Measurements from ENCODE around the gene IL19.

The IL19 gene

DNA sequence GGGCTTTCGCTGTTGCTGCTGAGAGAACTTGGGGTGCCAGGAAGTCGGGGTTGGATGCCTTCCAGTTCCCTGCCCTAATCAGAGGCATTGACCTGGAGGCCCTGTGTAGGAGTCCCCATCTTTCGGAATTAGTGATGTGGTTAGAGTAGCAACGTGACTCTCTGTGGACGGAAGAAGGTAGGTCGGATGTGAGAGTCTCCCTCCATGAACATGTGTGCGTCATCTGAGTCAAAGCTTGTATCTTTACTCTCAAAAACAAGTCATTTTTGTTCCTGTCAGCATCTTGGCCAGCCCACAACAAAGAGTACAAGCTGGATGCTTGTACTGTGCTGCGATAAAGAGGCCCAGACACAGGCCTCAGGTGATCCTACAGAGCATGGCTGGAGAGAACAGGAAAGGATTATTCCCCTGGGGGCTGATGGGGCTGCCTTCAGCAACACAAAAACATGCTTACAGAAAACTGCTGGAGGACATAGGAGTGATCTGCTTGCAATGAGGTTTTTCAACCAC, 32.7 kb downstream of the IL19 start (continued):
- TF ChIP-seq, protein P1, sequence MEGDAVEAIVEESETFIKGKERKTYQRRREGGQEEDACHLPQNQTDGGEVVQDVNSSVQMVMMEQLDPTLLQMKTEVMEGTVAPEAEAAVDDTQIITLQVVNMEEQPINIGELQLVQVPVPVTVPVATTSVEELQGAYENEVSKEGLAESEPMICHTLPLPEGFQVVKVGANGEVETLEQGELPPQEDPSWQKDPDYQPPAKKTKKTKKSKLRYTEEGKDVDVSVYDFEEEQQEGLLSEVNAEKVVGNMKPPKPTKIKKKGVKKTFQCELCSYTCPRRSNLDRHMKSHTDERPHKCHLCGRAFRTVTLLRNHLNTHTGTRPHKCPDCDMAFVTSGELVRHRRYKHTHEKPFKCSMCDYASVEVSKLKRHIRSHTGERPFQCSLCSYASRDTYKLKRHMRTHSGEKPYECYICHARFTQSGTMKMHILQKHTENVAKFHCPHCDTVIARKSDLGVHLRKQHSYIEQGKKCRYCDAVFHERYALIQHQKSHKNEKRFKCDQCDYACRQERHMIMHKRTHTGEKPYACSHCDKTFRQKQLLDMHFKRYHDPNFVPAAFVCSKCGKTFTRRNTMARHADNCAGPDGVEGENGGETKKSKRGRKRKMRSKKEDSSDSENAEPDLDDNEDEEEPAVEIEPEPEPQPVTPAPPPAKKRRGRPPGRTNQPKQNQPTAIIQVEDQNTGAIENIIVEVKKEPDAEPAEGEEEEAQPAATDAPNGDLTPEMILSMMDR (tag by site-specific recombination; IDR thresholded peaks at IDR 0.05) = no peak
- TF ChIP-seq, protein P2, sequence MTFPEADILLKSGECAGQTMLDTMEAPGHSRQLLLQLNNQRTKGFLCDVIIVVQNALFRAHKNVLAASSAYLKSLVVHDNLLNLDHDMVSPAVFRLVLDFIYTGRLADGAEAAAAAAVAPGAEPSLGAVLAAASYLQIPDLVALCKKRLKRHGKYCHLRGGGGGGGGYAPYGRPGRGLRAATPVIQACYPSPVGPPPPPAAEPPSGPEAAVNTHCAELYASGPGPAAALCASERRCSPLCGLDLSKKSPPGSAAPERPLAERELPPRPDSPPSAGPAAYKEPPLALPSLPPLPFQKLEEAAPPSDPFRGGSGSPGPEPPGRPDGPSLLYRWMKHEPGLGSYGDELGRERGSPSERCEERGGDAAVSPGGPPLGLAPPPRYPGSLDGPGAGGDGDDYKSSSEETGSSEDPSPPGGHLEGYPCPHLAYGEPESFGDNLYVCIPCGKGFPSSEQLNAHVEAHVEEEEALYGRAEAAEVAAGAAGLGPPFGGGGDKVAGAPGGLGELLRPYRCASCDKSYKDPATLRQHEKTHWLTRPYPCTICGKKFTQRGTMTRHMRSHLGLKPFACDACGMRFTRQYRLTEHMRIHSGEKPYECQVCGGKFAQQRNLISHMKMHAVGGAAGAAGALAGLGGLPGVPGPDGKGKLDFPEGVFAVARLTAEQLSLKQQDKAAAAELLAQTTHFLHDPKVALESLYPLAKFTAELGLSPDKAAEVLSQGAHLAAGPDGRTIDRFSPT (tag by site-specific recombination; IDR thresholded peaks at IDR 0.05) = no peak

DNA sequence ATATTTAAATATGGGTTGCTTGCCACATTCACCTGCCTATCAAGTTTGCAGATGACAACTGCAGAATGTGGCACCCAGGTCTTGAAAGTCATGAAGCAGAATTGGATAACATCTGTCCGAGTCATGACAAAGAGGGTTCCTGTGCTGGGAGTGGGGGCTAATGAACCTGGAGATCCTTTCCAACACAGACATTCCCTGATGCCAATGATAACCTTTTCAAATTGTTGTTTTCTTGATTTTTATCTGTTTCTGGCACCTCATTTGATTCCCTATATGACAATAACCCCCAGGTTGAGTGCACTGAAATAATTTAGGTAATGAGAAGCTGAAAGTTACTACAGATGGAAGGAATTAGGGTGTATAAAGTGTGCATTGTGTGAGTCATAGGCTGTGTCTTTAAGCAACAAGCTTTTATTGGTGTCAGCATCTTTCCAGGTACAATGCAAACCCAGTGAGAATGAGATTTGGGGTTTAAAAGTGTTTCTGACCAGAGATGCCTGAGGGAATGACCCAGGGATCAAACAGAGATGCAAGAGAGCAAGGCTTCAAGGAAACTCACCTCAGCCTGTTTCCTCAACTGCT, 33.7 kb downstream of the IL19 start:
- H3K9me3 ChIP-seq (ENCODE audit: control insufficient read depth, insufficient read depth, low read depth, low read length) = no peaks in the 10 kb centered on the region
- ChIA-PET POLR2A (no interaction called here), CTCF (interaction anchor here (0.7 to 2.7 kb wide), 4 partner anchors 9 to 108 kb away, joined by 3 to 17 read pairs (median 4); no protein-coding TSS in a partner anchor)
- no peak overlapping the region for H3K4me3 ChIP-seq (ENCODE audit: low read depth, low read length)
- no peak overlapping the region for H3K27ac ChIP-seq (ENCODE audit: extremely low read depth, low read depth, low read length)
- TF ChIP-seq ZNF521 (tag by site-specific recombination; IDR thresholded peaks at IDR 0.05) (no peak), ZFHX2 (tag by site-specific recombination; conservative IDR thresholded peaks at IDR 0.05) (no peak), ZBTB7A (tag by site-specific recombination; IDR thresholded peaks at IDR 0.05; ENCODE audit: low read depth) (no peak), MEIS1 (CRISPR knock-in tag; IDR thresholded peaks at IDR 0.05; ENCODE audit: borderline replicate concordance) (no peak), ZNF473 (tag by site-specific recombination; IDR thresholded peaks at IDR 0.05) (no peak), ZNF660 (tag by site-specific recombination; IDR thresholded peaks at IDR 0.05) (no peak), ZNF529 (tag by site-specific recombination; IDR thresholded peaks at IDR 0.05; ENCODE audit: insufficient replicate concordance) (no peak), FEZF1 (tag by site-specific recombination; IDR thresholded peaks at IDR 0.05) (no peak), ZNF558 (tag by site-specific recombination; IDR thresholded peaks at IDR 0.05) (no peak), ZNF596 (tag by site-specific recombination; IDR thresholded peaks at IDR 0.05) (no peak)
- TF ChIP-seq, protein P3, sequence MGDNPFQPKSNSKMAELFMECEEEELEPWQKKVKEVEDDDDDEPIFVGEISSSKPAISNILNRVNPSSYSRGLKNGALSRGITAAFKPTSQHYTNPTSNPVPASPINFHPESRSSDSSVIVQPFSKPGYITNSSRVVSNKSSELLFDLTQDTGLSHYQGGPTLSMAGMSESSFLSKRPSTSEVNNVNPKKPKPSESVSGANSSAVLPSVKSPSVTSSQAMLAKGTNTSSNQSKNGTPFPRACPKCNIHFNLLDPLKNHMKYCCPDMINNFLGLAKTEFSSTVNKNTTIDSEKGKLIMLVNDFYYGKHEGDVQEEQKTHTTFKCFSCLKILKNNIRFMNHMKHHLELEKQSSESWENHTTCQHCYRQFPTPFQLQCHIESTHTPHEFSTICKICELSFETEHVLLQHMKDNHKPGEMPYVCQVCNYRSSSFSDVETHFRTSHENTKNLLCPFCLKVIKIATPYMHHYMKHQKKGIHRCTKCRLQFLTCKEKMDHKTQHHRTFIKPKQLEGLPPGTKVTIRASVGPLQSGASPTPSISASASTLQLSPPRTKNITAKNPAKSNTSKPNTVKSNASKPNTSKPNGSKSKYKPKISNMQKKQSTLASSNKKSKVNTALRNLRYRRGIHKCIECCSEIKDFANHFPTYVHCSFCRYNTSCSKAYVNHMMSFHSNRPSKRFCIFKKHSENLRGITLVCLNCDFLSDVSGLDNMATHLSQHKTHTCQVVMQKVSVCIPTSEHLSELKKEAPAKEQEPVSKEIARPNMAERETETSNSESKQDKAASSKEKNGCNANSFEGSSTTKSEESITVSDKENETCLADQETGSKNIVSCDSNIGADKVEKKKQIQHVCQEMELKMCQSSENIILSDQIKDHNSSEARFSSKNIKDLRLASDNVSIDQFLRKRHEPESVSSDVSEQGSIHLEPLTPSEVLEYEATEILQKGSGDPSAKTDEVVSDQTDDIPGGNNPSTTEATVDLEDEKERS (tag by site-specific recombination; IDR thresholded peaks at IDR 0.05) = no peak
- no peaks in the 10 kb centered on the region for H3K4me1 ChIP-seq (ENCODE audit: control insufficient read depth, insufficient read depth, low read length)
- H3K36me3 ChIP-seq (ENCODE audit: control insufficient read depth in 2 of 2, insufficient read depth in 1 of 2, low read length in 2 of 2) = no peaks in the 10 kb centered on the region

DNA sequence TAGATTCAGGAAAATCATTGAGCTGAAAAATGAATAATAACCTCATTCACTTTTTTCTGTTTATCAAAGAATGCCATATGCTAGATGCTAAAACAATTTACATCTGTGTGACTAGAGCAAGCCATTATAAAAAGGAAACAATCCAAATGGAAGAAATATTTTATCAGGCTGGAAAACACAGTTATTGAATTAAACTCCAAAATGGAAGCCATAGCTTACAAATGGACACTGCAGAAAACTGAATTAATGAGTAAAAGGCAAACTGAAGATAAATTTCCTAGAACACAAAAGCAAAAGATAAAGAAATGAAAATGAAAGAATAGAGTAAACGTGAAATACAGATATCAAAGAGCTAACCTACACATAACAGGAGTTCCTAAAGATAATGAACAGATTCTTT, 34.8 kb downstream of the IL19 start:
- Histone ChIP-seq H3K27ac (ENCODE audit: extremely low read depth, low read depth, low read length) (no peak overlapping the region), H3K36me3 (ENCODE audit: control insufficient read depth in 2 of 2, insufficient read depth in 1 of 2, low read length in 2 of 2) (no peaks in the 10 kb centered on the region), H3K9me3 (ENCODE audit: control insufficient read depth, insufficient read depth, low read depth, low read length) (no peaks in the 10 kb centered on the region), H3K4me1 (ENCODE audit: control insufficient read depth, insufficient read depth, low read length) (no peaks in the 10 kb centered on the region), H3K4me3 (ENCODE audit: low read depth, low read length) (no peak overlapping the region)
- ChIA-PET POLR2A (no interaction called here), CTCF (interaction anchor here (0.6 to 2.7 kb wide), 6 partner anchors 8 to 177 kb away, joined by 3 to 17 read pairs (median 4); no protein-coding TSS in a partner anchor)
- TF ChIP-seq, protein P4, sequence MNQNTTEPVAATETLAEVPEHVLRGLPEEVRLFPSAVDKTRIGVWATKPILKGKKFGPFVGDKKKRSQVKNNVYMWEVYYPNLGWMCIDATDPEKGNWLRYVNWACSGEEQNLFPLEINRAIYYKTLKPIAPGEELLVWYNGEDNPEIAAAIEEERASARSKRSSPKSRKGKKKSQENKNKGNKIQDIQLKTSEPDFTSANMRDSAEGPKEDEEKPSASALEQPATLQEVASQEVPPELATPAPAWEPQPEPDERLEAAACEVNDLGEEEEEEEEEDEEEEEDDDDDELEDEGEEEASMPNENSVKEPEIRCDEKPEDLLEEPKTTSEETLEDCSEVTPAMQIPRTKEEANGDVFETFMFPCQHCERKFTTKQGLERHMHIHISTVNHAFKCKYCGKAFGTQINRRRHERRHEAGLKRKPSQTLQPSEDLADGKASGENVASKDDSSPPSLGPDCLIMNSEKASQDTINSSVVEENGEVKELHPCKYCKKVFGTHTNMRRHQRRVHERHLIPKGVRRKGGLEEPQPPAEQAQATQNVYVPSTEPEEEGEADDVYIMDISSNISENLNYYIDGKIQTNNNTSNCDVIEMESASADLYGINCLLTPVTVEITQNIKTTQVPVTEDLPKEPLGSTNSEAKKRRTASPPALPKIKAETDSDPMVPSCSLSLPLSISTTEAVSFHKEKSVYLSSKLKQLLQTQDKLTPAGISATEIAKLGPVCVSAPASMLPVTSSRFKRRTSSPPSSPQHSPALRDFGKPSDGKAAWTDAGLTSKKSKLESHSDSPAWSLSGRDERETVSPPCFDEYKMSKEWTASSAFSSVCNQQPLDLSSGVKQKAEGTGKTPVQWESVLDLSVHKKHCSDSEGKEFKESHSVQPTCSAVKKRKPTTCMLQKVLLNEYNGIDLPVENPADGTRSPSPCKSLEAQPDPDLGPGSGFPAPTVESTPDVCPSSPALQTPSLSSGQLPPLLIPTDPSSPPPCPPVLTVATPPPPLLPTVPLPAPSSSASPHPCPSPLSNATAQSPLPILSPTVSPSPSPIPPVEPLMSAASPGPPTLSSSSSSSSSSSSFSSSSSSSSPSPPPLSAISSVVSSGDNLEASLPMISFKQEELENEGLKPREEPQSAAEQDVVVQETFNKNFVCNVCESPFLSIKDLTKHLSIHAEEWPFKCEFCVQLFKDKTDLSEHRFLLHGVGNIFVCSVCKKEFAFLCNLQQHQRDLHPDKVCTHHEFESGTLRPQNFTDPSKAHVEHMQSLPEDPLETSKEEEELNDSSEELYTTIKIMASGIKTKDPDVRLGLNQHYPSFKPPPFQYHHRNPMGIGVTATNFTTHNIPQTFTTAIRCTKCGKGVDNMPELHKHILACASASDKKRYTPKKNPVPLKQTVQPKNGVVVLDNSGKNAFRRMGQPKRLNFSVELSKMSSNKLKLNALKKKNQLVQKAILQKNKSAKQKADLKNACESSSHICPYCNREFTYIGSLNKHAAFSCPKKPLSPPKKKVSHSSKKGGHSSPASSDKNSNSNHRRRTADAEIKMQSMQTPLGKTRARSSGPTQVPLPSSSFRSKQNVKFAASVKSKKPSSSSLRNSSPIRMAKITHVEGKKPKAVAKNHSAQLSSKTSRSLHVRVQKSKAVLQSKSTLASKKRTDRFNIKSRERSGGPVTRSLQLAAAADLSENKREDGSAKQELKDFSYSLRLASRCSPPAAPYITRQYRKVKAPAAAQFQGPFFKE (tag by site-specific recombination; IDR thresholded peaks at IDR 0.05; ENCODE audit: borderline replicate concordance) = no peak
- TF ChIP-seq ZNF623 (tag by site-specific recombination; IDR thresholded peaks at IDR 0.05) (no peak), ZNF768 (tag by site-specific recombination; IDR thresholded peaks at IDR 0.05) (no peak), ZSCAN23 (tag by site-specific recombination; IDR thresholded peaks at IDR 0.05) (no peak), OVOL3 (tag by site-specific recombination; IDR thresholded peaks at IDR 0.05) (no peak), GLIS1 (tag by site-specific recombination; IDR thresholded peaks at IDR 0.05) (no peak), ZNF169 (tag by site-specific recombination; IDR thresholded peaks at IDR 0.05) (no peak), ZNF10 (tag by site-specific recombination; IDR thresholded peaks at IDR 0.05) (no peak)
